Measurements from ENCODE around the gene F7. TPM values are rescaled to one million over a fixed set of nuclear protein-coding genes. Genes with fewer than 3 reads are reported as not detected.
A peak's percentile ranks its signal among the peaks of the same experiment; 100 is the strongest.
"Not testable (repeated sequence)": the region's sequence is repeated elsewhere in the genome, so short reads cannot be mapped to it uniquely, and the experiment has no call there.

Gene F7
- total RNA-seq, 1 experiment from 2014 or later: 0.26 TPM

- no peak for TF ChIP-seq ERG (CRISPR knock-in tag; IDR thresholded peaks at IDR 0.05)
These were observed 1.2 kb downstream of the F7 start (continued) for GRCh38 chr13:113106711-113107351.

- H3K9me3 Mint-ChIP-seq; DNase-seq (ENCODE audit: low spot score); CTCF ChIA-PET; H3K36me3 Mint-ChIP-seq; POLR2A ChIA-PET; H3K4me3 Mint-ChIP-seq; H3K27ac Mint-ChIP-seq; ATAC-seq: not testable (repeated sequence)
- Mint-ChIP-seq H3K4me1 (peaks cover 11% of the 10 kb centered on the region), H3K27me3 (ENCODE audit: low read depth) (peaks cover 15% of the 10 kb centered on the region)
These were observed 2.9 kb downstream of the F7 start for GRCh38 chr13:113108521-113108920.

- Mint-ChIP-seq H3K9me3 (peaks cover 4% of the 10 kb centered on the region), H3K4me3 (peak overlapping the region; percentile 55), H3K27ac (no peak overlapping the region), H3K4me1 (peaks cover 11% of the 10 kb centered on the region), H3K27me3 (ENCODE audit: low read depth) (peaks cover 19% of the 10 kb centered on the region), H3K36me3 (0 out of 2 replicates have a peak, but pooled peaks cover under 1% of the 10 kb centered on the region)
- ChIA-PET POLR2A (interaction anchor here (1.1 kb wide), 1 partner anchor 12 kb away, joined by 3 read pairs; no protein-coding TSS in a partner anchor), CTCF (interaction anchor here (1.0 to 1.2 kb wide), 2 partner anchors 19 to 80 kb away, joined by 3 to 5 read pairs; no protein-coding TSS in a partner anchor)
- ATAC-seq: peak; percentile 66
- peak; percentile 42 for DNase-seq (ENCODE audit: low spot score)
- TF ChIP-seq E2F5 (CRISPR knock-in tag; IDR thresholded peaks at IDR 0.05) (peak; percentile 26; the same call in 1 of the 2 replicates), GRHL2 (CRISPR knock-in tag; IDR thresholded peaks at IDR 0.05; ENCODE audit: insufficient replicate concordance, severe bottlenecking) (no peak), RELA (CRISPR knock-in tag; IDR thresholded peaks at IDR 0.05; ENCODE audit: borderline replicate concordance) (no peak), OVOL2 (CRISPR knock-in tag; IDR thresholded peaks at IDR 0.05; ENCODE audit: borderline replicate concordance) (no peak), USF2 (CRISPR knock-in tag; IDR thresholded peaks at IDR 0.05) (peak; percentile 39), SMAD4 (CRISPR knock-in tag; IDR thresholded peaks at IDR 0.05) (no peak), ESRRA (CRISPR knock-in tag; IDR thresholded peaks at IDR 0.05; ENCODE audit: borderline replicate concordance) (no peak), ZNF512 (CRISPR knock-in tag; IDR thresholded peaks at IDR 0.05; ENCODE audit: borderline replicate concordance) (no peak), ZNF232 (CRISPR knock-in tag; IDR thresholded peaks at IDR 0.05) (no peak), TP53 (CRISPR knock-in tag; IDR thresholded peaks at IDR 0.05) (peak; percentile 69; the same call in 1 of the 2 replicates), CREB1 (CRISPR knock-in tag; IDR thresholded peaks at IDR 0.05) (0 out of 2 replicates have a peak, but pooled peaks have one; percentile 28), ZSCAN18 (CRISPR knock-in tag; IDR thresholded peaks at IDR 0.05) (no peak), FOXK1 (CRISPR knock-in tag; IDR thresholded peaks at IDR 0.05) (0 out of 2 replicates have a peak, but pooled peaks have one; percentile 28)
- TF ChIP-seq, protein P1, sequence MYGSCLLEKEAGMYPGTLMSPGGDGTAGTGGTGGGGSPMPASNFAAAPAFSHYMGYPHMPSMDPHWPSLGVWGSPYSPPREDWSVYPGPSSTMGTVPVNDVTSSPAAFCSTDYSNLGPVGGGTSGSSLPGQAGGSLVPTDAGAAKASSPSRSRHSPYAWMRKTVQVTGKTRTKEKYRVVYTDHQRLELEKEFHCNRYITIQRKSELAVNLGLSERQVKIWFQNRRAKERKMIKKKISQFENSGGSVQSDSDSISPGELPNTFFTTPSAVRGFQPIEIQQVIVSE (CRISPR knock-in tag; IDR thresholded peaks at IDR 0.05; ENCODE audit: borderline replicate concordance): no peak
- TF ChIP-seq, protein P2, sequence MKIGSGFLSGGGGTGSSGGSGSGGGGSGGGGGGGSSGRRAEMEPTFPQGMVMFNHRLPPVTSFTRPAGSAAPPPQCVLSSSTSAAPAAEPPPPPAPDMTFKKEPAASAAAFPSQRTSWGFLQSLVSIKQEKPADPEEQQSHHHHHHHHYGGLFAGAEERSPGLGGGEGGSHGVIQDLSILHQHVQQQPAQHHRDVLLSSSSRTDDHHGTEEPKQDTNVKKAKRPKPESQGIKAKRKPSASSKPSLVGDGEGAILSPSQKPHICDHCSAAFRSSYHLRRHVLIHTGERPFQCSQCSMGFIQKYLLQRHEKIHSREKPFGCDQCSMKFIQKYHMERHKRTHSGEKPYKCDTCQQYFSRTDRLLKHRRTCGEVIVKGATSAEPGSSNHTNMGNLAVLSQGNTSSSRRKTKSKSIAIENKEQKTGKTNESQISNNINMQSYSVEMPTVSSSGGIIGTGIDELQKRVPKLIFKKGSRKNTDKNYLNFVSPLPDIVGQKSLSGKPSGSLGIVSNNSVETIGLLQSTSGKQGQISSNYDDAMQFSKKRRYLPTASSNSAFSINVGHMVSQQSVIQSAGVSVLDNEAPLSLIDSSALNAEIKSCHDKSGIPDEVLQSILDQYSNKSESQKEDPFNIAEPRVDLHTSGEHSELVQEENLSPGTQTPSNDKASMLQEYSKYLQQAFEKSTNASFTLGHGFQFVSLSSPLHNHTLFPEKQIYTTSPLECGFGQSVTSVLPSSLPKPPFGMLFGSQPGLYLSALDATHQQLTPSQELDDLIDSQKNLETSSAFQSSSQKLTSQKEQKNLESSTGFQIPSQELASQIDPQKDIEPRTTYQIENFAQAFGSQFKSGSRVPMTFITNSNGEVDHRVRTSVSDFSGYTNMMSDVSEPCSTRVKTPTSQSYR (CRISPR knock-in tag; IDR thresholded peaks at IDR 0.05): 0 out of 2 replicates have a peak, but pooled peaks have one; percentile 42
These were observed 3.8 kb downstream of the F7 start for GRCh38 chr13:113109151-113110047.

Data from WTC11 (cell line).